NCI-H510A treated with DMSO at 0.1 percent for 48 hours (cell line): ENCODE data around the gene SUSD4.

Experiments
- DNase-seq: peaks from one replicate; lab custom pipeline; 2025; lab: John Stamatoyannopoulos, UW

Gene SUSD4

GRCh38 chr1:223250632-223251015 lies 113.4 kb downstream of the SUSD4 start:
- no peak for DNase-seq

DNA sequence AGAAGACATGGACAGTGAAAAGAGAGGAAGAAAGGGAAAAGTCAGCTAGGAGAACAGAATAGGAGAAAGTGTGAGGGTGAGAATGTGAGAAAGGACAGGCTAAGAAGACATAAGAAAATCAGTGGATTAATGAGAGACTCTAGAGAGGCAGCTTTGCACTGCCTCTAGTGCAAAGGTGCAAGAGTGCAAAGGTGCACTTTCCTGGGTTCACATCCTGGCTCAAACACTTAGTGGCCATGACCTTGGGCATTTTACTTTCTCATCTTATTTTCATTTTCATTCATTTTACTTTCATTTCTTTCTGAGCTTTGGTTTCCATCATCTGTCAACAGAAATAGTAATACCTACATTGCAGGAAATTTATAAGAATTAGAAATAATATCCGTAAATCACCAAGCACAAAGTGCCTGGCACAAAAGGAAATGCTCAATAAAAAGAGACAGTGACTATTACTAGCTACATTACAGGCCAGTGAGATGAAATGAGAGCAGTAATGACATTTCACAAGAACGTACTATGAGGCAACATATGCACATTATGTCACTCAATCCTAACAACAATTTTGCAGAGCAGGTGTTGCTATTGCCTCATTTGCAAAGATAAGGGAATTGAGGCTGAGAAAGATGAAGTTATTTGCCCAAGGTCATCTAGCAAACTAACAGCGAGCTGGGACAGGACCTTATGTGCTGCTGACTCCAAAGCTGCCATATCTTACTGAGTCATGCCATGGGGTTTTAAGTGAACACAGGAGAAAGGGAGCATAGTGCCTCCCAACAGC lies 113.9 kb downstream of the SUSD4 start:
- no peak for DNase-seq

DNA sequence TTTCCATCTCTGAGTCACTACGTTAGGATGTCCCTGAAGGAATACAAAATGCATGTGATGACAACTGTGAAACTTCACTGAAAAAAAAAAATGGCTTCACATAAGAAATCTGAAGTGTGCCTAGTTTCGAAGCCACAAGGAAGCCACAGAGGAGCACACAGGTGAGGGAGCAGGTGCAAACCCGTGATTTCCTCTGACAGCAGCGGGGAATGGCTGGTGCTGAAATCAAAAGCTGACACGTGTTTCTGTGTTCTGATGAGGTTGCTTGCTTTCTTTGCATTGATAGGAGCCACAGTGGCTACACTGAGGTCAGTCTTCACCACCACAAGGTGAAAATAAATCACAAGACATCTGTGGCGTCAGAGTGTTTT lies 115.2 kb downstream of the SUSD4 start:
- peak; percentile 84 for DNase-seq

DNA sequence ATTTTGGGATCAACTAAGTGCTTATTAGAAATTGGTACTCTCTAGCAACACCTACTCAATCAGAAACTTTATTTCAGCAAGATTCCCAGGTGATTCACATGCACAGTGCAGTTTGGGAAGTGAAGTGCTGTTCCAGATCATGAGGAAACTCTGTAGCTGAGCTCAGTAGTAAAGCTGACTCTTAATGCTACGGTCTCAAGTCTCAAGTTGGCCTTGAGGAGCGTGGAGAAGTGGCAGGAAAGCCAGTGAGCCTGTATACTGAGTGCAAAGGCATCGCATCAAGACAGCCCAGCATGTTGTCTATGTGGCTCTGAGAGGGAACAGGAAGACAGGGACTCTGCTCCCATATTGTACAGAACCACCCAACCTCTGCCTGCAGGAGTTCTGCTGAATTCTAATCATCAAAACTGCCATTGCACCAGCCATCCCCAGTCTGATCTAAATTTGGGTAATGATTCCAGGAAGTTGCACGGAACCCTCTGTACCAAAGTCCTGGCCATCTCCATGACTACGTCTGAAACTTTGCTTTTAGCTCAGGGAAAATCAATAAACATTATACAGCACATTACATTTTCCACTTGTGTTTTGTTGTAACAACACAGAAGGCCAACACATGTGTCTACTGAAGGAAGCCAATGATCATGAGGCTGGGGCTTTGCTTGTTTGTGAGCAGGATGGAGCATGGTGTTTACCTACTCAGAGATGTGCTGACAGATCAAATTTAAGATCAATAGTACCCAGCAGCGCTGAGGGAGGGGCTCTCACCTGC lies 115.8 kb downstream of the SUSD4 start:
- no peak for DNase-seq

GRCh38 chr1:223246476-223247112 lies 117.4 kb downstream of the SUSD4 start:
- DNase-seq: no peak

GRCh38 chr1:223245983-223246382 lies 118.0 kb downstream of the SUSD4 start:
- DNase-seq: no peak

DNA sequence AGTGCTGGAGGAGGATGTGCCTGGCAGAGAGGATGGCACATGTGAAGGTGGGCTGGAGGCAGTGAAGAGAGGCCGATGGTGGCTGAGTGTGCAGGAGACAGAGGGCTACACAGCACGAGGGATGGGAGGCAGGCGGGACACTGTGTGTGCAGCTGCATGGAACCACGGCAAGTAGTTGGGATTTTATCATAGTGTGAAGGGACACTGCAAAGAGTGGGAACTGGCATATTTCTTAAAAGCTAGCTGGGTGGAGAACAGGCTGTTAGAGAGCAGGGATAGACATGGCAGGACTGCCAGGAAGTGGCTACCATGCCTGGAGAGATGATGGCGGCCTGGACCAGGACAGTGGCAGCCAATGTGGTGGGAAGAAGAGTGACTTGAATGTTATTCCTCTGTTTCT lies 118.6 kb downstream of the SUSD4 start:
- DNase-seq: no peak

DNA sequence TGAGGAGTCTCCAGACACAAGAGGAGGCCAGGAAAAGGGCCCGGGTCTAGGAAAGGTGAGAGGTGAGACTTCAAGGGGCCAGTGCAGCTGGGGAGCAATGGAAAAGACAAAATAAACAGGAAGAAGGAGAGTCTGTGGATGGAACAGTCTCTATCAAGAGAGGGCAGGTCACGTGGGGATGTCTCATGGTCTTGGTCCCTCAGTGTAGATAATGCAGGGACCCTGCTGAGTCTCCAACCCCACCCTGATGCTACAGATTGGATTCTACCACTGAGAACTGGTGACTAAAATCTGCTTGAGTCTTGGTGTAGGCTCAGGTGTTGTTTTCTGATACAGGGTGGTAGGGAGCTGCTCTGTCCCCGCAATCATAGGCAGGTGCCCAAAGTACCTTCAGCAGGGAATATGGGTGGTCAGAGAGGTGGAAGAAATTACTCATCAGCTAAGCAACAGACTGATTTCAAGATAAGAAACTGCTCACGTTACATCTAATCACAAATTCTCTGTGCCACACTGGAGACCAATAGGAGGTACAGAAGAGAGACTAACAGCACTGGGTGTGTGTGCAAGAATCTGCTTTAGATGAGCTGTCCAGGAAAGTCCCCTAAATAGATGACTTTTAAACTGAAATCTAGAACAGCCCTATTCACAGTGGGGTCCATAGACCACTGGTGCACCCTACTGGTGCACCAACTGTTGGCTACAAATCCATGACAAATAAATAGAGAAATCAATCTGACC lies 119.4 kb downstream of the SUSD4 start:
- DNase-seq: no peak

DNA sequence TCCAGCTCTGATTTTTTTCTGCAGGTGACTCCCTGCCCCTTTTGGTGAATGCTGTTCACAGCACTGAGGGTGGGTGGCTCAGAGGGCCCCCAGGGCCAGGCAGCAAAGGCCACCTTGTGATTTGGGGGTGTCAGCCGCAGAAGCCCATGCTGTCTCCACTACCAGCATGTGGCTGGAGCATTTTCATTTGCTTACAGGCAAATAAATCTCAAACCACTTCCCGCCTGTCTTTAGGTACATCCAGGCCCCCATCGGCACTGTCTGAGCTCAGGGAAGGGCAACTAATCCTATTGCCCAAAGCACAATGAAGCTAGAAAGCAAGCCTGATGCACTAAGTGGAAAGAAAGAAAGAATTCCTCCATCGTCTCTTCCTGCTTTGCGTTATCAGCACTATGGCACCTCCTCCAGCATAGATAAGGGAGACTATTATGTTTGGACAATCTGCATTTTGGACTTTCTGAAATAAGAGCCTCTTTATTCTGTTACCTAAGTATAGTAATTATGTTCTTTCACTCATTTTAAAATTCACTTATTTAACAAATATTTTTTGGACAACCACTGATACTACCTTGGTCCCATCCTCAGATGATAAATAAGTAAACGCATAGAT lies 120.4 kb downstream of the SUSD4 start:
- no peak for DNase-seq

- DNase-seq: no peak
These were observed 121.0 kb downstream of the SUSD4 start for GRCh38 chr1:223242971-223243370.

DNA sequence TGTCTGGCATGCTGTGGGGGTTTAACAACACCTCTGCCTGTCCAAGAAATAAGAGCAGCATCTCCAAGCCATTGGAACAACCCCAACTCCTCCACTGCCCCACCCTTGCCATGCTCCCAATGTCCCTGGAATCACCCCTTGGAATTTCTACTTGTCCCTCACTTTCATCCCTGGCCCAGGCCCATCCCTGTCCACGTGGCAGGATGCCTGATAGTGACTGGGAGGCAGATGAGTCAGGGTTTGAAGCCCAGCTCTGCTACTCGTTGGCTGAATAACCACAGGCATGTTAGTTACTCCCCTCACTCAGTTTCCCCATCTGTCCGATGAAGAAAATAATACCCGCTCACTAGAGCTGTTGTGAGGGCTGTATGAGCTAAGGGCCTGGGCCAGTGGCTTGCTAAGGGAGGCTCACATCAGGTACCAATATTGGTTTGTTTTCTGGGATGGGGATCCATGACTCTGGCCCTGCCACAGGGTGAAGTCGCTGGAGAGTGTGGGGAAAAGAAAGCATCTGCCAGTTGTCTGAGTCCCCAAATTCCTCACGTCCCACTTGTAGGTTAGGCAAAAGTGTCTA lies 121.5 kb downstream of the SUSD4 start:
- DNase-seq: no peak

DNA sequence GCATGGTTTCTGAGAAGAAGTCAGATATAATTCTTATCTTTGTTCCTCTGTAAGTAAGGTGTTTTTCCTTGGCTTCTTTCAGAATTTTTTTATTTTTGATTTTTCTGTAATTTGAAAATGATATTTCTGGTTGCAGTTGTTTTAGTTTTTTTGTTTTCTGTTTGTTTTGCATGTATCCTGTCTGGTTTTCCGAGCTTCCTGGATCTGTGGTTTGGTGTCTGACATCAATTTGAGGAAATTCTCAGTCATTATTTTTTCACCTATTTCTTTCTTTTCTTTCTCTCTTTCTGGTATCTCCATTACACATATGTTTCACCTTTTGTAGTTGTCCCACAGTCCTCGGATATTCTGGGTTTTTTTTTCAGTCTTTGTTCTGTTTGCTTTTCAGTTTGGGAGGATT lies 123.9 kb downstream of the SUSD4 start:
- no peak for DNase-seq

DNA sequence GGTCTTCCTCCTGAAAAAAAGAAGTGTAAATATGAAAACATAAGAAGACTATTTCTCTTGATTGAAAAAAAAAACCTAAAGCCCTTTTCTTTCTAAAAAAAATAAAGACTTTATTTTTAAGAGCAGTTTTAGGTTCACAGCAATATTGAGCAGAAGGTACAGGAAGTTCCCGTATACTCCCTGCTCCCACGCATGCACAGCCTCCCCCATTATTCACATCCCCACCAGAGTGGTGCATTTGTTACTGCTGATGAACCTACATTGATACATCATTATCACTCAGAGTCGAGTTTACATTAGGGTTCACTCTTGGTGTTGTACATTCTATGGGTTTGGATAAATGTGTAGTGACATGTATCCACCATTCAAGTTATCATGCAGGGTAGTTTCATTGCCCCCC lies 128.9 kb downstream of the SUSD4 start:
- no peak for DNase-seq

DNA sequence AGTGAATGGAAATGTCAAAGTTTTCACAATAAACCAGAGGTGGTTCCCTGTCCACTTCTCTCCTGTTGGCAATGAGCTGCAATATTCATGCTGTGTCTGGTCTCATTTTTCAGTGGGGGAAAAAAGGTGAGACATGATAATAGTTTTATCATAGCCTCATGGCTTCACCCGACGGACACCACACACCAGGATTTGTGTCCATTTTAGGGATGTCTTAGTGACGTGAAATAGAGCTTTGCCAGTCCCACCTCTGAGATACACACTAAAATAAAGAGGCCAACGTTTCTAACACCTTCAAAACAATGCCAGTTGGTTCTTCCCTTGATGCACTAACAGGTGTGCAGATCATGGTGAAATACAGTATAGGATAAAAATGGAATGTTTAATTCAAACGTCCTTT lies 129.4 kb downstream of the SUSD4 start:
- DNase-seq: no peak

DNA sequence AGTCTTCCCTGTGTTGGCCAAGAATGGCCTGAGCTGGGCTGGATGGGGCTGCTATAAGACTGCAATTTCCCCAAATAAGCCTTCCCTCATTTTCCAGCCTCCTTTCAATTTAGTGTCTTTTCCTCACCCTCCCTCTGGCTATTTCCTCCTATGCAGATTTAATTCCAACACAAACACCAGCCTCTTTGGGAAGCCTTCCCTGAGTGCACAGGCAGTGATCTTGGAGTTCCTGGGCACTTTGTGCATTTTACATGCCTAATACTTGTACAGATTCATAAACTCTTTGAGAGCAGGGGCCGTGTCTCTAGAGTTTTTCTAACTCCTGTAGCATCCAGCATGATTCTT lies 129.8 kb downstream of the SUSD4 start:
- DNase-seq: no peak

DNA sequence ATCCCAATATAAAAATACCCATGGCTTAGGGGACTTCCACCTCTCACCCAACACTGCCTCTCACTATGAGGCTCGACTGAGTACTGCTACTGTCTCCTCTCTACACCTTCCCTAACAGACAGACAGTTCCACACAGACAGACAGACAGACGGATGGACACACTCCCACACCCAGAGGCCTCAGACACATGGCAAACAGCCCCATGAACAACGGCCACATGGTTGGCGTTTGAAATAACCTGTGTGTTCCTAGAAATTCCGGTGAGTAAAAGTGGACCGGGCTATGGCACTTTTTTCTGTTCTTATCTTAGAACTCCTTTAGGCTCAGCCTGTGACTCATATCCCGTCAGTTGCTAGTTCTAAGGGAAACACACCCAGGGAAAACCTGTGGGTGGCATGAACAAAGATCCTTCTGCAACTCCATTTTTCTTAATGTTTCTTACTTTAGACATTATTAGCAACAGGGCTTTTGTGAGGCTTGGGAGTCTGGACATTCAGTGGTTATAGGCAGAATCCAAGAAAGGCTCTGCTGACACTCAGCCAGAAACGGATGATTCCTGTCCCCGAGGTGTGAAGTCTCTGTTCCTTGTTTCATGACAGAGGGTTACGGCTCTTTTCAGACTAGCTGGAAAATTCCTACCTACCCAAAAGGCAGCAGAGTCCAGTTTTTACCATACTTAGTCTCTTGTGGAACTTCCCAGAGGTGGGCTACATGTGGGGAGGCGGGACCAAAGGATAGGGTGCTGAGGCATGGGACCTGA lies 130.4 kb downstream of the SUSD4 start:
- DNase-seq: no peak

- DNase-seq: no peak
These were observed 131.0 kb downstream of the SUSD4 start for GRCh38 chr1:223233019-223233409.

DNA sequence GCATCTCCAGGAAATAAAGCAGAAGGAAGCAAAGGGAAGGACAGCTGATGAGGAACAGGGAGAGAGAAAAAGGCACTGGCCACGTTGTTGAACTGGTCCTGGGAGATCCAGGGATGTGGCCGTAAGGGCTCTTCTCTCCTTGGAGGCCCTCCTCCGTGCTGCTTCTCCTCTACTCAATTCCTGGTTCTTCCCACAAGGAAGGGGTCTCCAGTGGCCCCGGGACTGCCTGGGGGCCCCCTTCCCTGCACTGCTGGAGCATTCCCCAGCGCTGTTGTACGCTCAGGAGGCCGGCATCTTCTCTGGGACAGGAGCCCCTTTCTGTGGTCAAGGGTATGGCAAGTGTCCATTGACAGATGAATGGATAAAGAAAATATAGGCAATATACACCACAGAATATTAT lies 132.4 kb downstream of the SUSD4 start:
- DNase-seq: no peak

- no peak for DNase-seq
These were observed 132.9 kb downstream of the SUSD4 start for GRCh38 chr1:223231011-223231572.

GRCh38 chr1:223230161-223230881 lies 133.7 kb downstream of the SUSD4 start:
- DNase-seq: no peak
